Uterus (tissue), 2 donors: ENCODE data around the gene CUBN.

Source experiments
- POLR2A ChIP-seq, 2 donors: fragments of 450-650 bp; IDR thresholded peaks; one replicate each; pipeline ENCODE4 v1.6.1; 2016; ENCODE audit warnings: antibody characterized with exemption in 2 of 2, mild to moderate bottlenecking in 1 of 2, moderate library complexity in 1 of 2
- TF ChIP-seq, protein P1 (sequence below), 4 experiments: fragments of 200-600 bp in 2 of 4; fragments of 450-650 bp in 2 of 4; sonication (generic) in 2 of 4; IDR thresholded peaks; one replicate each; pipeline ENCODE4 v1.5.1; 2016 to 2019; ENCODE audit warnings: antibody characterized with exemption in 4 of 4, mild to moderate bottlenecking in 2 of 4, moderate library complexity in 1 of 4

DNA sequence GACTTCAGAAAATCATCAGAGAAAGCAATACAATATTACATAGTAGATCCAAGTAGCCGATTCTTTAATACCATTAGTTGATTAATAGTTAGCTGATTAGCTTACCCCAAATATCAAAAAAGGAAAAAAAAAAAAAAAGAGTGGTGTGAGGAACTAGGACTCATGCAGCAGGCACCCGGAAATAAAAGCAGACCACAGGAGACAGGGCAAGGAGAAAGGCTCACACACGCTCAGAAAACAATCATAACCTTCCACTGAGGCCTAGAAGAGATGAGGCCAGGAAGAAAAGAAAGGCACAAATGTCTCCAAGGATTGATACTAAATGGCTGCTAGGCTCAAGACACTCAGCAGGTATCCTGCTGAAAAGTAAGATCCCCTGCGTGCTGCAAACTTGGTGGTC lies 45.9 kb upstream of the CUBN start:
- no peak for TF ChIP-seq POLR2A (IDR thresholded peaks at IDR 0.05)
- TF ChIP-seq, protein P1, sequence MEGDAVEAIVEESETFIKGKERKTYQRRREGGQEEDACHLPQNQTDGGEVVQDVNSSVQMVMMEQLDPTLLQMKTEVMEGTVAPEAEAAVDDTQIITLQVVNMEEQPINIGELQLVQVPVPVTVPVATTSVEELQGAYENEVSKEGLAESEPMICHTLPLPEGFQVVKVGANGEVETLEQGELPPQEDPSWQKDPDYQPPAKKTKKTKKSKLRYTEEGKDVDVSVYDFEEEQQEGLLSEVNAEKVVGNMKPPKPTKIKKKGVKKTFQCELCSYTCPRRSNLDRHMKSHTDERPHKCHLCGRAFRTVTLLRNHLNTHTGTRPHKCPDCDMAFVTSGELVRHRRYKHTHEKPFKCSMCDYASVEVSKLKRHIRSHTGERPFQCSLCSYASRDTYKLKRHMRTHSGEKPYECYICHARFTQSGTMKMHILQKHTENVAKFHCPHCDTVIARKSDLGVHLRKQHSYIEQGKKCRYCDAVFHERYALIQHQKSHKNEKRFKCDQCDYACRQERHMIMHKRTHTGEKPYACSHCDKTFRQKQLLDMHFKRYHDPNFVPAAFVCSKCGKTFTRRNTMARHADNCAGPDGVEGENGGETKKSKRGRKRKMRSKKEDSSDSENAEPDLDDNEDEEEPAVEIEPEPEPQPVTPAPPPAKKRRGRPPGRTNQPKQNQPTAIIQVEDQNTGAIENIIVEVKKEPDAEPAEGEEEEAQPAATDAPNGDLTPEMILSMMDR (IDR thresholded peaks at IDR 0.05): no peak
